Medulla oblongata (tissue), 1 donor: Measurements from ENCODE around the gene ANKMY1.

ENCODE experiments used
- DNase-seq: peaks from one replicate; pipeline ENCODE4 v3.0.0-alpha.2; 2015; ENCODE audit errors: extremely low spot score

The ANKMY1 gene

DNA sequence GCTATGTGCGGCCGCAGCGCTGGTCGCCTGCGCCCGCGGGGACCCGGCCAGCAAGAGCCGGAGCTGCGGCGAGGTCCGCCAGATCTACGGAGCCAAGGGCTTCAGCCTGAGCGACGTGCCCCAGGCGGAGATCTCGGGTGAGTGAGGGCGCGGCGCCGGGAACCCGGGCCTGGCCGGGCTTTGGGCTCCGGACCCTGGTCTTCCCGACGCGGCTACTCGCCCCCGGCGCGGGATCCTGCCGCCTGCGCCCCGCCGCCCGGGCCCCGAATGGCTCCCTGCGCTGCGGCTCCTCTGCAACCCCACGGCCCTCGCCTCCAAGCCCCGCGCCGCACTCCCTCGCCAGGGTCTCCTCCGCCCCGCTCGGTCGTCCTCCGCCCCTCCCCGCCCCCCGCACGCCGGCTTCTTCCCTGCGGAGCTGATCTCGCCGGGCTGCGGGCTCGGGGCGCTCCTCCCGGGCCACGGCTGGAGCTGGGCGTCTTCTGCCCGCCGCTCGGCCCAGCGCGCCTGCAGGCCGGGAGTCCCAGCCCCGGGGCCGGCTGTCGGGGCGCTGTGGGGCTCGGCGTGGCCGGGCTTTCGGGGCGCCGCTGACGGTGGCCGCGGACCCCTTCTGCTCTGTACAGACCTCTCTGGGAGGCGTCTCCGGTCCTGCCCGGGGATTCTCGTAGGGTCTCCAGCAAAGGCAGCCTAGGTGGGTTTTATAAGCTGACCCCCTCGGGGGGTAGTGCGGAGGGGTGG lies 121.7 kb downstream of the ANKMY1 start:
- DNase-seq: no peak

DNA sequence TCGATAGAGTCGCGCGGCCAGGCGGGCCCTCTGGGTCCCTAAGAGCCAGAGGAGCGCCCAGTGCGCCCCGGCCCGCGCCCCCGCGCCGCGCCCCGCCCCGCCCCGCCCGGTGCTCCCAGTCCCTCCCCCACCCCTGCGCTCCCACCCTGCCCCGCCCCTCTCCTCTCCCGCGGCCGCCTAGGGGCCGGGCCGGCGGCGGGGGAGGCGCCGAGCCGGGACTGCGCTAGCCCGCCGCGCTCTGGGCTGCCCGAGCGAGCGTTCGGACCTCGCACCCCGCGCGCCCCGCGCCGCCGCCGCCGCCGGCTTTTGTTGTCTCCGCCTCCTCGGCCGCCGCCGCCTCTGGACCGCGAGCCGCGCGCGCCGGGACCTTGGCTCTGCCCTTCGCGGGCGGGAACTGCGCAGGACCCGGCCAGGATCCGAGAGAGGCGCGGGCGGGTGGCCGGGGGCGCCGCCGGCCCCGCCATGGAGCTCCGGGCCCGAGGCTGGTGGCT lies 122.3 kb downstream of the ANKMY1 start, which contains the start of gene GPC1:
Gene GPC1 (plus strand): TSS at position 207 of the 491 bp plus-strand sequence. CDS start 256 bp downstream, at position 463.
- DNase-seq: peak; percentile 68

DNA sequence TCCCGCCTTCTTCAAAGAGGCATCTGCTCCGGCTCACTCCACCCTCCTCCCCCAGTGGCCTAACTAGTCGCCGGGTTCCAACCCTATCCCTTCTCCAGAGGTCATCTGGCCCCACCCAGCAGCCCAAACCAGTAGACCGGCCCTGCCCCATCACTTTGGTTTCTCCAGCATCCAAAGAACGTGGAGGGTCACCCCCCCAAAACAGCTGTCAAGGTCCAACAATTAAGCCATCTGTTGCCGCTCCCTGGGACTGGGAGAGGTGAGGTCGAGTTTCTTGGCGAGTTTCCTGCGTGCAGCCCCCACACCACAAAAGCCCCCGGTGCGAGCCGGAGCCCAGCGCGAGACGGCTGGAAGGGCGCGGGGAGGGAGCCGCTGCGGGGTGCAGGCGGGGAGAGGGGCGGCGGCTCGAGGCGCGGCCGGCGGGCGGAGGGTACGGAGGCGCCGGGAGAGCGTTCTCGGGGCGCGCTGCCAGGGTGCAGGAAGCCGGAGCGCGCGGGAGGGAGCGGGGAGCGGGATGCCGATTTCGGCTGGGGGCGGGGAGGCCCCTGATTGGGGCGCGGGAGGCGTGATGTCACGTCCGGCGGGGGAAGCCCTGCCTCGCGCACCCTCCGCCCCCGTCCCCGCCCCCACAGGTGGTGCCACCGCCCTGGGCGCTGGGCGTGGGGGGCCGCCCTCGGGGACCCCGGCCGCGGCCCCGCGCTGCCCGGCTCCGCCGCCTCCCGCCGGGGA lies 122.9 kb downstream of the ANKMY1 start:
- DNase-seq: peak; percentile 86

DNA sequence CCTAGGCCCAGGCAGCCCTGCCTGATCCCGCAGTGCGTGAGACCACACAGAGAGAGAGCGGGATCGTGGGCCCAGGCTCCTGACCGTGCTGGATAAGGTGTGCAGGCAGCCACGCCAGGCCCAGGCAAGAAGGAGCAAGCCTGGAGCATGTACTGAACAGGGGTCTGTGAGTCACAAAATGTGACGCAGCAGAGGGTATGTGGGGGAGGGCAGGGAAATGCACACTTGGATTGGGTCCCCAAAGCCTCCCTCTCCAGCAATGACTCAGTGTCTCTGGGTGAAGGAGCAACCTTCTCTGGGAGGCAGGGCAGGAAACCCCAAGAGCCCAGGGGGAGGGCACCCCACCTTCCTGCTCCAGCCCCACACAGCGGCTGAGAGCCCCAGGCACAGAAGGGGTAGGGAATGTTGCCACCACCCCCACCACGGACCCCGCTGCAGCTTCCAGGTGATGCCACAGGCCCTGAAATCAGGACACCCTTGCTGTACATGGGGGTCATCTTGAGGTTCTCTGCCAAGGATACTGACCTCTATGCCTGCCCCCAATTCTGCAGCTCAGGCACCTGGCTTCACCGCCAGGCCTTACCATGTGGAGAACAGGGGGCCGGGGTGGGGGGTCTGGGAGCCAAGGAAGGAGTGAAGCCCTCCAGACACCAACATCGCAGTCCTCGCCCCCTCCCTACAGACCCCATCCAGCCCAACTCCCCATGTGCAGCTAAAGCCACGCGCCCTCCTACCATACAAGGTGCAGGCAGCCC lies 123.6 kb downstream of the ANKMY1 start:
- no peak for DNase-seq

DNA sequence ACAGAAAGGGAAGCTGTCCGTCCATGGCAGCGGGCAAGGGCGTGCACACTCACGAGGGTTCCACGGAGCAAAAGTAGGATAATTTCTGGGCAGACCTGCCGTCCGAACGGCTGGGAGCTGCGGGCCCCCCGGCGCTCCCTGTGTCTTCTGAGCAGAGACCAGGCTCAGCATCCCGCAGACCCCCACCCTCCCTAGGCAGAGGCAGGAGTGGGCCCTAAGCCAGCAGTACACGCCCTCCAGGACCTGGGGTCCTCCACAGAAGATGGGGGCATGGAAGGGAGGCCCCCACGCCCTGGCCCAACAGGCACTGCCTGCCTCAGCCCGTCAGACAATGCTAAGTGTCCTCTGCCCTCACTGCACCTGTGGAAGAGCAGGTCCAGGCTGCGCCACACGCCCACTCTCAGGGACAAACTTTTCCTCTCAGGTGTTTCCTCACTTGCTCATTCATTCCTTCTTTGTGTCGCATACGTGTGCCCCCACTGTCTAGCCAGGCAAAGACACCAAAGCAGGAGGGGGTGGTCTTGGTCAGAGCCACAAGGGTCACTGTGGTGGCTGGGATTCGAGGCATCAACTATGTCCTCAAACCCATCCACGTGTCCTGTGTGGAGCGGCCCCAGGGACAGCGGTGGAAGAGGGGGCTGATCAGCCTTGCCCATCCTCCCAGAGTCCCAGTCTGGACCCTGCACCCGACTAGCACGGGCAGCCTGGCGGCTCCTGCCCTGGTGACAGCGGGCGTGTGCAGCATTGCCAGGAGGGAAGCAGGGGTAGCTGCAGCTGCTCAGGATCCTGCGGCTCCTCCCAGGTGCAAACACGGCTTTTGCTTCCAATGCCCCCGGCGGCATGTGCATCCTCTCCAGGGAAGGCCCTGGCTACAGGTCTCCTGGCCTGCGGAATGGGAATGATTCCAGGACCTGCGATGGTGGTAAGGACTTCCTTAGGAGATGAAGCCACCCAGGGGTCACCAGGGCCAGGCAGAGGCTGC lies 124.7 kb downstream of the ANKMY1 start:
- no peak for DNase-seq

DNA sequence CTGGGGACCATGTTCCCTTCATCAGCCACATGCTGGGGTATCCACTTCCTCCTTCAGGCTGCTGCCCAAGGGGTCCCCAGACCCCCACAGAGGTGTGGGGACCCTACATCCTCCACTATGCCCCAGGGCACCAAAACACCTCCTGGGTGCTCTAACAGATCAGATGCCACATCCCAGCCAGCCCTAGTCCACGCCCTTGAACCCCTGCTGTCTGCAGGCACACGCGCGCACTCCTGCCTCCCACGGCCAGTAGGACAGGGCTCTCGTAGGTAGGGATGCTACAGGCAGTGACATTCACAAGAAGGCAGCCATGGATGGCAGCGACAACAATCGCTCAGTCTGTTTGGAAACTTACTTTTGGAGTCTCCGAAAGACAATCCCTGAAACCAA lies 125.4 kb downstream of the ANKMY1 start:
- no peak for DNase-seq

DNA sequence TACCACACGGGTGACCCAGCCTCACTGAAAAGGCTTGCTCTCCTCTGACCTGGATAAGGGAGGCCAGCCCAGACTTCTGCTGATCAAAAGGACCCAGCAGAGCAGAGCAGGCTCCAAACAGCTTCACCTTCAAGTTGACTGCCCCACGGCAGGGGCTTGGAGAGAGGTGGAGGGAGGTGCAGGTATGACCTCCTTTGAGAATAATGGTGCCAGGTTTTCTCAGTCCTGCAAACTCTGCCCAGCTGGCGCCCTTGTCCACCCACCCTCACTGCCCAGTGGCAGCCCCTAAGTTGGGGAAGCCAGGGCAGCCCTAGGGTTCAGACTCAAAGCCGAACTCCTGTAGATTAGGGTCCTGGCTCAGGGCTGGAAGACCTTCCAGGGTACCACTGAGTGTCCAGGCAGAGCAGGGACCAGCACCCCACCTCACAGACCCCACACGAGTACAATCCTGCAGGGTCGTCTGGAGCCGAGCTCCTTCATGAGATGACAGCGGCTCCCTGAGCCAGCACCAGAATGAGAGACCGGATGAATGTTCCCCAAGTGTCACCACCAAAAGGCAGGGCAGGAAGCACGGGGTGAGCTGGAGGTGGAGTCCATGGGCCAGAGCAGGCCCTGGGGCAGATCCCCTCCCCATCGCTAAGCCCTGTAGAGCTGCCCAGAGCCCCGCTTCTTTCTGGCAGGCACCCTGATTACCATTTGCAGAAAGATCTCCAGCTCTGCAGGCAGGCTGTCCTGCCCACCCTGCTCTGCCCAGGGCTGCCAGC lies 125.9 kb downstream of the ANKMY1 start:
- DNase-seq: no peak

DNA sequence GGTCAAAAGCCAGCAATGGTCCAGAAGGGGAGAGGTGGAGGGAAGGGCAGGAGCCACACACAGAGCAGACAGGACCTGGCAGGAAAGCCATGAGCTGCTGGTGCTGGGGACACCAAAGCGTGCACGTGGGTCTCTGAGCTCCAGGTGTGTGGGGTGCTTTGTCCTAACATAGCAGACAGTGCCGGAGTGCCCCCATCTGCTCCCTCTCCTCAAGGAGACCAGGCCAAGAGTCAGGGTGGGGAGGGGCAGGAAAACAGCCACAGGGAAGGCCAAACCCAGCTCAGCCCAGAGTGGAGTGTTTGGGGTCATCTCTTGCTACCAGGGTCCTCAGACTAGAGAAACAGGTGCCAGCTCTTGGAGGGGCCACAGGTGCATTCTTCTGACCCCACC lies 126.5 kb downstream of the ANKMY1 start:
- no peak for DNase-seq

DNA sequence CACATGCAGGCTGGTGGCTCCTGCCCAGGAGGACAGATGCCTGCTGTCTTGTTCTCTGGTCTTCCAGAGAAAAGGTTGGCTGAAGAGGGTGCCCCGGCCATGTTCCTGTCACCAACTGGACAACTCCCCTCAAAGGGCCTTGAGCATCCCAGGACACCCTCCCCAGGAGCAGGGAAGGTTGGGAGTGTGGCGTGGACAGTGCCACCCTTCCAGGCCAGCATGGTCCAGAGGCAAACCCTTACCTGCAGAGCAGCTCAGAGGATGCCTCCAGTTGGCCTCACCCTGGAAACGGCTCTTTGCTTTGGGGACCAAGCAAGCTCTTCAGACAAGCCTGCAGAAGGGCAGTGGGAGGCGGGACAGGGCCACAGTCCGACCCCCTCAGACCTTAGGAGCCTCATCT lies 127.2 kb downstream of the ANKMY1 start:
- DNase-seq: no peak

DNA sequence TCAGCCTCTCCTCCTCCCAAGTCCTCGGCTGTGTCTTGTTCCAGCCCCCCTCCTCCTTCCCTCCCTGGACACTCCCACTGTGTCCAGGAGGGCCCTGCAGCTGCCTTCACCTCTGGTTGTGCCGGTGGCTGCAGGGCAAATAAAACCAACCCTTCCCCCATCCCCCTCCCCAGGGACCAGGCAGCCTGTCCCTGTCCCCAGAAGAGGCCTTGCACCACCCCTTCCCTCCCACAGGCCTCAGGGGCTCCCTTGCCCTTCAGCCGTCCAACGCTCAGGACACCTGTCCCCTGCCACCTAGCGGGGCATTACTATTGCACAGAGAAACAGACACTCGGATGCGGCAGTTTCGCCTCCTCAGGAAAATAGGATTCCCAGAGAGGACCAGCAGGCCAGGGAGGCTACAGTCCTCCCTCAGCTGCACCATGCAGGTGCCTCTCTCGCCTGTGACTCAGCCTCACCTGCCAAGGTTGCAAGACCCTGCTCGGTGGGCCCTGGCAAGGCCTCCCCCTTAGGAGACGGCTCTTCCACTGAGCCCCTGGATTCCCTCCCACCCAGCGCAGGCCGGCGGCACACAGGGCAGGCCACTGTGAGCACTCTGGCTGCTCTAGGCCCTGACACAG lies 127.8 kb downstream of the ANKMY1 start:
- no peak for DNase-seq
